ENCODE results near the gene SERPINI2.
"Not testable (repeated sequence)": the region's sequence is repeated elsewhere in the genome, so short reads cannot be mapped to it uniquely, and the experiment has no call there.

SERPINI2 gene

GRCh38 chr3:167450195-167450594 is 23.6 kb downstream of the SERPINI2 start:
- 90% methylated on average over 2 to 3 of the region's 5 CpGs for WGBS, 2 experiments (ENCODE audit: insufficient coverage in 2 of 2)

GRCh38 chr3:167445491-167445890 is 28.4 kb downstream of the SERPINI2 start:
- no peak overlapping the region for H3K4me3 ChIP-seq (ENCODE audit: extremely low read depth, insufficient read depth, low read length, poor library complexity, severe bottlenecking)
- H3K9me3 ChIP-seq (ENCODE audit: control insufficient read depth, low read length): no peaks in the 10 kb centered on the region
- H3K27ac ChIP-seq (ENCODE audit: low read depth, low read length, severe bottlenecking): no peak overlapping the region
- no peaks in the 10 kb centered on the region for H3K4me1 ChIP-seq (ENCODE audit: control insufficient read depth, insufficient read depth, low read length, poor library complexity, severe bottlenecking)
- H3K36me3 ChIP-seq (ENCODE audit: control insufficient read depth, insufficient read depth, low read length): no peaks in the 10 kb centered on the region

More at GRCh38 chr3:167450195-167450594, 23.6 kb downstream of the SERPINI2 start:
- H3K4me3 ChIP-seq (ENCODE audit: extremely low read depth, insufficient read depth, low read length, poor library complexity, severe bottlenecking): no peak overlapping the region
- no peaks in the 10 kb centered on the region for H3K9me3 ChIP-seq (ENCODE audit: control insufficient read depth, low read length)
- H3K36me3 ChIP-seq (ENCODE audit: control insufficient read depth, insufficient read depth, low read length): no peaks in the 10 kb centered on the region
- no peaks in the 10 kb centered on the region for H3K4me1 ChIP-seq (ENCODE audit: control insufficient read depth, insufficient read depth, low read length, poor library complexity, severe bottlenecking)
- no peak overlapping the region for H3K27ac ChIP-seq (ENCODE audit: low read depth, low read length, severe bottlenecking)

GRCh38 chr3:167441256-167441655 is 32.6 kb downstream of the SERPINI2 start:
- no peaks in the 10 kb centered on the region for H3K36me3 ChIP-seq (ENCODE audit: control insufficient read depth, insufficient read depth, low read length)
- no peaks in the 10 kb centered on the region for H3K4me1 ChIP-seq (ENCODE audit: control insufficient read depth, insufficient read depth, low read length, poor library complexity, severe bottlenecking)
- H3K9me3 ChIP-seq (ENCODE audit: control insufficient read depth, low read length): no peaks in the 10 kb centered on the region
- no CpG with 5 or more reads among the region's 2 CpGs for WGBS, 2 experiments (ENCODE audit: insufficient coverage in 2 of 2)
- no peak overlapping the region for H3K27ac ChIP-seq (ENCODE audit: low read depth, low read length, severe bottlenecking)
- no peak overlapping the region for H3K4me3 ChIP-seq (ENCODE audit: extremely low read depth, insufficient read depth, low read length, poor library complexity, severe bottlenecking)

- H3K27ac ChIP-seq (ENCODE audit: low read depth, low read length, severe bottlenecking): no peak overlapping the region
- H3K9me3 ChIP-seq (ENCODE audit: control insufficient read depth, low read length): no peaks in the 10 kb centered on the region
- 75 to 90% methylated on average over 1 to 2 of the region's 2 CpGs for WGBS, 2 experiments (ENCODE audit: insufficient coverage in 2 of 2)
- no peaks in the 10 kb centered on the region for H3K36me3 ChIP-seq (ENCODE audit: control insufficient read depth, insufficient read depth, low read length)
- no peaks in the 10 kb centered on the region for H3K4me1 ChIP-seq (ENCODE audit: control insufficient read depth, insufficient read depth, low read length, poor library complexity, severe bottlenecking)
- H3K4me3 ChIP-seq (ENCODE audit: extremely low read depth, insufficient read depth, low read length, poor library complexity, severe bottlenecking): no peak overlapping the region
Measured at GRCh38 chr3:167437428-167438139, 36.3 kb downstream of the SERPINI2 start.

- not testable (repeated sequence) for H3K27ac ChIP-seq (ENCODE audit: low read depth, low read length, severe bottlenecking); H3K4me1 ChIP-seq (ENCODE audit: control insufficient read depth, insufficient read depth, low read length, poor library complexity, severe bottlenecking); H3K9me3 ChIP-seq (ENCODE audit: control insufficient read depth, low read length); H3K4me3 ChIP-seq (ENCODE audit: extremely low read depth, insufficient read depth, low read length, poor library complexity, severe bottlenecking); H3K36me3 ChIP-seq (ENCODE audit: control insufficient read depth, insufficient read depth, low read length)
- WGBS, 2 experiments (ENCODE audit: insufficient coverage in 2 of 2): 85 to 100% methylated on average over 1 to 2 of the region's 3 CpGs
Measured at GRCh38 chr3:167426962-167427361, 46.9 kb downstream of the SERPINI2 start.

GRCh38 chr3:167422396-167422795 is 51.4 kb downstream of the SERPINI2 start:
- not testable (repeated sequence) for H3K4me1 ChIP-seq (ENCODE audit: control insufficient read depth, insufficient read depth, low read length, poor library complexity, severe bottlenecking); H3K36me3 ChIP-seq (ENCODE audit: control insufficient read depth, insufficient read depth, low read length); H3K9me3 ChIP-seq (ENCODE audit: control insufficient read depth, low read length); H3K27ac ChIP-seq (ENCODE audit: low read depth, low read length, severe bottlenecking); H3K4me3 ChIP-seq (ENCODE audit: extremely low read depth, insufficient read depth, low read length, poor library complexity, severe bottlenecking)
- 89 to 92% methylated on average over 1 to 2 of the region's 4 CpGs for WGBS, 2 experiments (ENCODE audit: insufficient coverage in 2 of 2)

GRCh38 chr3:167409611-167410010 is 64.2 kb downstream of the SERPINI2 start:
- no peak overlapping the region for H3K27ac ChIP-seq (ENCODE audit: low read depth, low read length, severe bottlenecking)
- H3K36me3 ChIP-seq (ENCODE audit: control insufficient read depth, insufficient read depth, low read length): no peaks in the 10 kb centered on the region
- no peak overlapping the region for H3K4me3 ChIP-seq (ENCODE audit: extremely low read depth, insufficient read depth, low read length, poor library complexity, severe bottlenecking)
- H3K4me1 ChIP-seq (ENCODE audit: control insufficient read depth, insufficient read depth, low read length, poor library complexity, severe bottlenecking): no peaks in the 10 kb centered on the region
- WGBS, 2 experiments (ENCODE audit: insufficient coverage in 2 of 2): no CpG with 5 or more reads among the region's 1 CpG
- no peaks in the 10 kb centered on the region for H3K9me3 ChIP-seq (ENCODE audit: control insufficient read depth, low read length)

GRCh38 chr3:167406876-167407492 is 66.9 kb downstream of the SERPINI2 start:
- Histone ChIP-seq H3K27ac (ENCODE audit: low read depth, low read length, severe bottlenecking) (no peak overlapping the region), H3K4me1 (ENCODE audit: control insufficient read depth, insufficient read depth, low read length, poor library complexity, severe bottlenecking) (no peaks in the 10 kb centered on the region), H3K4me3 (ENCODE audit: extremely low read depth, insufficient read depth, low read length, poor library complexity, severe bottlenecking) (no peak overlapping the region), H3K36me3 (ENCODE audit: control insufficient read depth, insufficient read depth, low read length) (no peaks in the 10 kb centered on the region), H3K9me3 (ENCODE audit: control insufficient read depth, low read length) (no peaks in the 10 kb centered on the region)
- WGBS, 2 experiments (ENCODE audit: insufficient coverage in 2 of 2): no CpG with 5 or more reads among the region's 3 CpGs

- H3K4me1 ChIP-seq (ENCODE audit: control insufficient read depth, insufficient read depth, low read length, poor library complexity, severe bottlenecking): no peaks in the 10 kb centered on the region
- H3K27ac ChIP-seq (ENCODE audit: low read depth, low read length, severe bottlenecking): no peak overlapping the region
- WGBS, 2 experiments (ENCODE audit: insufficient coverage in 2 of 2): 100% methylated on average over 1 of the region's 1 CpG; no CpG with 5 or more reads in 1 of the 2 experiments
- H3K9me3 ChIP-seq (ENCODE audit: control insufficient read depth, low read length): no peaks in the 10 kb centered on the region
- no peaks in the 10 kb centered on the region for H3K36me3 ChIP-seq (ENCODE audit: control insufficient read depth, insufficient read depth, low read length)
- no peak overlapping the region for H3K4me3 ChIP-seq (ENCODE audit: extremely low read depth, insufficient read depth, low read length, poor library complexity, severe bottlenecking)
Measured at GRCh38 chr3:167397826-167398225, 76.0 kb downstream of the SERPINI2 start.

GRCh38 chr3:167396075-167396474 is 77.8 kb downstream of the SERPINI2 start:
- WGBS, 2 experiments (ENCODE audit: insufficient coverage in 2 of 2): 42 to 62% methylated on average over 2 of the region's 2 CpGs
- no peak overlapping the region for H3K4me3 ChIP-seq (ENCODE audit: extremely low read depth, insufficient read depth, low read length, poor library complexity, severe bottlenecking)
- no peaks in the 10 kb centered on the region for H3K36me3 ChIP-seq (ENCODE audit: control insufficient read depth, insufficient read depth, low read length)
- H3K9me3 ChIP-seq (ENCODE audit: control insufficient read depth, low read length): no peaks in the 10 kb centered on the region
- H3K27ac ChIP-seq (ENCODE audit: low read depth, low read length, severe bottlenecking): no peak overlapping the region
- H3K4me1 ChIP-seq (ENCODE audit: control insufficient read depth, insufficient read depth, low read length, poor library complexity, severe bottlenecking): no peaks in the 10 kb centered on the region

- Histone ChIP-seq H3K9me3 (ENCODE audit: control insufficient read depth, low read length) (no peaks in the 10 kb centered on the region), H3K4me3 (ENCODE audit: extremely low read depth, insufficient read depth, low read length, poor library complexity, severe bottlenecking) (no peak overlapping the region), H3K4me1 (ENCODE audit: control insufficient read depth, insufficient read depth, low read length, poor library complexity, severe bottlenecking) (no peaks in the 10 kb centered on the region), H3K36me3 (ENCODE audit: control insufficient read depth, insufficient read depth, low read length) (no peaks in the 10 kb centered on the region), H3K27ac (ENCODE audit: low read depth, low read length, severe bottlenecking) (no peak overlapping the region)
- WGBS, 2 experiments (ENCODE audit: insufficient coverage in 2 of 2): no CpG with 5 or more reads among the region's 2 CpGs
Measured at GRCh38 chr3:167394003-167394402, 79.8 kb downstream of the SERPINI2 start.
